ENCODE measurements around the gene ELF1. TPM values are rescaled to one million over a fixed set of nuclear protein-coding genes. Genes with fewer than 3 reads are reported as not detected.

ELF1 gene
- total RNA-seq, 1 donor from 2014 or later, result 136 TPM

DNA sequence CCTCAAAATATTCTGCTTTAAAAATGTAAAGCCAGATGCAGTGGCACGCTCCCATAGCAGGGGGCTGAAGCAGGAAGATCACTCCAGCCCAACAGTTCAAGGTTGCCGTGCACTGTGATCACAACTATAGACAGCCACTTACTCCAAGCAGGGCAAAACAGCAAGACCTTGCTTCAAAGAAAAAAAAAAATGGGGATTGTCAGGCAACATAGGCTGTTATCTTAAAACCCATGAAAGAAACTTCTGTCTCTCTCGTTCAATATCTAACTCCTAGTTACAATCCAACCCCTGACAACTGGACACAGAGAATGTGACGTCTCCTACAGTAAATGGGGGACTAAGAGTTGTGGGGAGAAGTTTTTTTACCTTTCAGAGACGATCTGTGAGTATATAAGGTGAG lies 17.4 kb downstream of the ELF1 start:
- Mint-ChIP-seq H3K27me3 (no peaks in the 10 kb centered on the region), H3K27ac (peak overlapping the region; percentile 61), H3K36me3 (ENCODE audit: low read depth) (peaks cover 54% of the 10 kb centered on the region), H3K4me1 (peaks cover 81% of the 10 kb centered on the region), H3K9me3 (no peaks in the 10 kb centered on the region), H3K4me3 (peak overlapping the region; percentile 11)
- intact Hi-C loops (cut with micrococcal nuclease), result no loop called here
- ChIA-PET POLR2A (interaction anchor here (0.7 to 1.0 kb wide), 3 partner anchors 9 to 326 kb away, joined by 3 to 12 read pairs (median 5); no protein-coding TSS in a partner anchor), CTCF (interaction anchor here (0.7 kb wide), 1 partner anchor 8 kb away, joined by 3 read pairs; no protein-coding TSS in a partner anchor)
- ATAC-seq (ENCODE audit: low read depth) (no peak), DNase-seq (no peak)
- TF ChIP-seq, protein P1, sequence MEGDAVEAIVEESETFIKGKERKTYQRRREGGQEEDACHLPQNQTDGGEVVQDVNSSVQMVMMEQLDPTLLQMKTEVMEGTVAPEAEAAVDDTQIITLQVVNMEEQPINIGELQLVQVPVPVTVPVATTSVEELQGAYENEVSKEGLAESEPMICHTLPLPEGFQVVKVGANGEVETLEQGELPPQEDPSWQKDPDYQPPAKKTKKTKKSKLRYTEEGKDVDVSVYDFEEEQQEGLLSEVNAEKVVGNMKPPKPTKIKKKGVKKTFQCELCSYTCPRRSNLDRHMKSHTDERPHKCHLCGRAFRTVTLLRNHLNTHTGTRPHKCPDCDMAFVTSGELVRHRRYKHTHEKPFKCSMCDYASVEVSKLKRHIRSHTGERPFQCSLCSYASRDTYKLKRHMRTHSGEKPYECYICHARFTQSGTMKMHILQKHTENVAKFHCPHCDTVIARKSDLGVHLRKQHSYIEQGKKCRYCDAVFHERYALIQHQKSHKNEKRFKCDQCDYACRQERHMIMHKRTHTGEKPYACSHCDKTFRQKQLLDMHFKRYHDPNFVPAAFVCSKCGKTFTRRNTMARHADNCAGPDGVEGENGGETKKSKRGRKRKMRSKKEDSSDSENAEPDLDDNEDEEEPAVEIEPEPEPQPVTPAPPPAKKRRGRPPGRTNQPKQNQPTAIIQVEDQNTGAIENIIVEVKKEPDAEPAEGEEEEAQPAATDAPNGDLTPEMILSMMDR (IDR thresholded peaks at IDR 0.05), result no peak

DNA sequence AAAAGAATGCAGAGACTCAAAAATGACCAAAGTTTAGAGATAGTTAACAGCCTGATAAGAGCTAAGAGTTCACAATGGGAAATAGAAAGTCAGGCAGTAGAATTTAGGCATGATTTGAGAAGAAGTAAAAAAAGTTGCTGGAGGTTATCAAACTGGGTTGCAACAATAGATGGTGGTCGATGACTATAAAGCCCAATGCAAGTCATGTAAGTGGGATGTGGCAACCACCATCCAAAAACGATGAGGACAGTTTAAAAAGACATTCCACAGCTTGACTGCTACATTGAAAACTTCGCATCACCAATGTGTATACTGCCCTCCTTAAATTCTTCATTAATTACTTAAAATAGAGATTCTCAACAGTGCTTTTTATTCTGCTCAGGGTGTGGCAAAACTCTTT lies 19.7 kb downstream of the ELF1 start:
- Mint-ChIP-seq H3K9me3 (no peaks in the 10 kb centered on the region), H3K4me3 (no peak overlapping the region), H3K27me3 (no peaks in the 10 kb centered on the region), H3K27ac (no peak overlapping the region), H3K36me3 (ENCODE audit: low read depth) (peaks cover 63% of the 10 kb centered on the region), H3K4me1 (peaks cover 84% of the 10 kb centered on the region)
- POLR2A ChIA-PET, result no interaction called here
- intact Hi-C loops (cut with micrococcal nuclease), result no loop called here
- no peak for ATAC-seq (ENCODE audit: low read depth)
- no peak for DNase-seq
- CTCF ChIA-PET, result no interaction called here
- TF ChIP-seq, protein P1 (IDR thresholded peaks at IDR 0.05), result no peak

DNA sequence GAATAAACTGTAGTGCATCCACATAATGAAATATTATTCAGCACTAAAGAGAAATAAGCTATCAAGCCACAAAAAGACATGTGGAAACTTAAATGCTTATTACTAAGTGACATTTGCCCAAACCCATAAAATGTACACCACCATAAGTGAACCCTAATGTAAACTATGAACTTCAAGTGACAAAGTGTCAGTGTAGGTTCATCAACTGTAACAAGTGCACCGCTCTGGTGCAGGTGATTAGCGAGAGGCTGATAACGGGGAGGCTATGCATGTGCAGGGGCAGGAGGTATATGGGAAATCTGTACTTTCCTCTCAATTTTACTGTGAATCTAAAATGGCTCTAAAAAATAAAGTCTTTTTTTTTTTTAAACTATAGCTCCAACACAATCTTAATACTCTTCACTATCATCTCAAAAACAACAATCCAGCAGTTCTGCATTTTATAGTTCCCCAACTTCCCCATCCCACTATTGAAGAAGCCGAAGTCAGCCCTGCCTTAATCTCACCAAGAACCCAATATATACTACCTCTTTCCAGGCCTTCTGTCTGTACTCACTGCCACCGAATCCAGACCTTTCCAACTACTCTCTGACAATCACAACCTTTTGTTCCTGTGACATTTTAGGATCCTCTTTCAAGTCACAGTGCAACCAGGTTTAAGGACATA lies 22.6 kb downstream of the ELF1 start:
- Mint-ChIP-seq H3K27ac (peak overlapping the region; percentile 65), H3K4me3 (peak overlapping the region; percentile 42), H3K27me3 (no peaks in the 10 kb centered on the region), H3K36me3 (ENCODE audit: low read depth) (peaks cover 70% of the 10 kb centered on the region), H3K9me3 (no peaks in the 10 kb centered on the region), H3K4me1 (peaks cover 83% of the 10 kb centered on the region)
- TF ChIP-seq, protein P1 (IDR thresholded peaks at IDR 0.05), result no peak
- intact Hi-C loops (cut with micrococcal nuclease), result loop anchor here (1.0 kb wide), 2 partner anchors 10 to 11 kb away; no protein-coding TSS in a partner anchor
- ChIA-PET CTCF (no interaction called here), POLR2A (interaction anchor here (1.0 to 1.8 kb wide), 3 partner anchors 15 to 64 kb away, joined by 3 to 6 read pairs (median 3); partner anchors contain the start of gene WBP4)
- no peak for DNase-seq
- ATAC-seq (ENCODE audit: low read depth), result no peak

DNA sequence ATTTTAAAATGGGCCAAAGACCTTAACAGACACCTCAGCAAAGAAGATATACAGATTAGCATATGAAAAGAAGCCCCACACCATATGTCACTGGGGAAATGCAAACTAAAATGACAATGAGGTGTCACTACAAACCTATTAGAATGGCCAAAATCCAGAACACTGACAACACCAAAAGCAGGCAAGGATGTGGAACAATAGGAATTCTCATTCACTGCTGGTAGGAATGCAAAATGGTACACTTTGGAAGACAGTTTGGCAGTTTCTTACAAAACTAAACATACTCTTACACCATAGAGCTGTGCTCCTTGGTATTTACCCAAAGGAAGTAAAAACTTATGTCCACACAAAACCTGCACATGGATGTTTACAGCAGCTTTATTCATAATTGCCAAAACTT lies 23.1 kb downstream of the ELF1 start:
- intact Hi-C loops (cut with micrococcal nuclease), result loop anchor here (1.0 kb wide), 2 partner anchors 10 to 11 kb away; no protein-coding TSS in a partner anchor
- ChIA-PET POLR2A (interaction anchor here (1.0 to 1.8 kb wide), 5 partner anchors 14 to 65 kb away, joined by 3 to 7 read pairs (median 4); partner anchors contain the start of genes ELF1 and WBP4), CTCF (no interaction called here)
- no peak for ATAC-seq (ENCODE audit: low read depth)
- TF ChIP-seq, protein P1 (IDR thresholded peaks at IDR 0.05), result no peak
- Mint-ChIP-seq H3K4me3 (no peak overlapping the region), H3K27ac (no peak overlapping the region), H3K9me3 (no peaks in the 10 kb centered on the region), H3K4me1 (peaks cover 80% of the 10 kb centered on the region), H3K27me3 (no peaks in the 10 kb centered on the region), H3K36me3 (ENCODE audit: low read depth) (peaks cover 66% of the 10 kb centered on the region)
- DNase-seq, result no peak

DNA sequence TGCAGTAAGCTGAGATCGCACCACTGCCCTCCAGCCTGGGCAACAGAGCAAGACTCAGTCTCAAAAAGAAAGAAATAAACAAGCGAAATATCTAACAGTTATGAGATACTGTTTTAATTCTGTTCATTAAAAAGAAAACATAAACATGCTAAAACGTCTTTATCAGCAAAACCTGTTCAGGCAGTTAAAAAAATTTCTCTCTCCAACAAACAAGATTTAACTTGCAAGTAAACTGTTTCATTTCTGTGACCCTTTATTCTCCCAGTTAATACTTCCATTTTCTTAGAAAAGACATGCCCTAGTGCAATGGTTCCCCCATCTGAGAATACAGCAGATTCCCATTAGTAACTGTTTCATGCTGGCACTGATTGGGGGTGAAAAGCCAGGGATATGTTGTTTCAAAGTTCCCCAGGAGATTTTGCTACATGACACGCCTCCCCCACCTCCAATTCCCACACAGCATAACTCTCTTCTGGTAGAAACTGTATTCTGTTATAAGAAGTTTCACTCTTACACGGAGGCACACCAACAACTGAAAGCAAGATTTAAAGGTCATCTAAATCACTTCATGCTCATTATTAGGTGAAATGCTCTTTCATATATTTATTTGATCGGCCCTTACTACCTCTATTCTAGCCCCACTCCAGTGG lies 24.4 kb downstream of the ELF1 start:
- H3K4me3 Mint-ChIP-seq, result peak overlapping the region; percentile 58
- POLR2A ChIA-PET, result interaction anchor here (1.3 to 1.8 kb wide), 3 partner anchors 21 to 59 kb away, joined by 4 to 7 read pairs (median 6); partner anchors contain the start of gene ELF1
- H3K27me3 Mint-ChIP-seq, result no peaks in the 10 kb centered on the region
- peaks cover 61% of the 10 kb centered on the region for H3K36me3 Mint-ChIP-seq (ENCODE audit: low read depth)
- DNase-seq (no peak), ATAC-seq (ENCODE audit: low read depth) (peak; percentile 41)
- TF ChIP-seq, protein P1 (IDR thresholded peaks at IDR 0.05), result no peak
- H3K4me1 Mint-ChIP-seq, result peaks cover 85% of the 10 kb centered on the region
- CTCF ChIA-PET, result interaction anchor here (0.9 to 1.0 kb wide), 2 partner anchors 54 to 217 kb away, joined by 3 read pairs; no protein-coding TSS in a partner anchor
- H3K9me3 Mint-ChIP-seq, result no peaks in the 10 kb centered on the region
- H3K27ac Mint-ChIP-seq, result peak overlapping the region; percentile 72
- intact Hi-C loops (cut with micrococcal nuclease), result no loop called here

Data from activated B cell treated with CpG ODN at 0.5 μM for 24 hours (primary cell).